Prostate gland (tissue), 2 donors: ENCODE data around the gene IKZF1. TPM values are rescaled to one million over a fixed set of nuclear protein-coding genes. Genes with fewer than 3 reads are reported as not detected.

Experiments used
- DNase-seq: peaks from one replicate; pipeline ENCODE4 v3.0.0-alpha.2; 2019; ENCODE audit warnings: low spot score
- H3K27ac ChIP-seq, 2 donors: fragments of 200-600 bp; sonication (generic); 2 replicates each; pipeline ENCODE4 v1.5.1; 2017 to 2019
- H3K27me3 ChIP-seq: fragments of 200-600 bp; sonication (generic); replicated peaks from 2 replicates; pipeline ENCODE4 v1.5.1; 2019; ENCODE audit not compliant: insufficient read depth
- H3K36me3 ChIP-seq, 2 donors: fragments of 200-600 bp; sonication (generic); 1 replicate in 1 of 2; 2 replicates in 1 of 2; pipeline versions ENCODE4 v1.5.1 to v1.8.1; 2017 to 2019
- H3K4me1 ChIP-seq: fragments of 200-600 bp; sonication (generic); replicated peaks from 2 replicates; pipeline ENCODE4 v1.5.1; 2019
- H3K4me3 ChIP-seq, 2 donors: fragments of 200-600 bp; sonication (generic); 2 replicates each; pipeline ENCODE4 v1.5.1; 2017 to 2019
- H3K9me3 ChIP-seq: fragments of 200-600 bp; sonication (generic); 2 replicates; pipeline ENCODE4 v1.5.1; 2017
- CTCF ChIP-seq, 4 experiments: fragments of 200-600 bp in 2 of 4; fragments of 450-650 bp in 2 of 4; sonication (generic) in 2 of 4; IDR thresholded peaks; 1 replicate in 3 of 4; 2 replicates in 1 of 4; pipeline ENCODE4 v1.5.1; 2016 to 2019; ENCODE audit warnings: antibody characterized with exemption in 4 of 4, mild to moderate bottlenecking in 2 of 4, moderate library complexity in 2 of 4
- POLR2A ChIP-seq: fragments of 450-650 bp; IDR thresholded peaks from one replicate; pipeline ENCODE4 v1.6.1; 2016; ENCODE audit warnings: antibody characterized with exemption, mild to moderate bottlenecking
- POLR2AphosphoS5 ChIP-seq: sonication (generic); formaldehyde crosslinking; IDR thresholded peaks from one replicate; pipeline ENCODE4 v1.6.1; 2017; ENCODE audit warnings: antibody characterized with exemption
- WGBS: methylation state at CpG from one replicate; pipeline ENCODE4 v1.1.5; 2018; 5-methylcytosine and 5-hydroxymethylcytosine counted together
- intact Hi-C: fragments of 100-400 bp; cut with DNase I; formaldehyde crosslinking; loops from one replicate; pipeline ENCODE4 v1.14.2; 2022
- total RNA-seq, 2 donors: library from RNA; depleted of rRNA; stranded (reverse); fragments of >200 nt; gene quantifications; one replicate each; pipeline ENCODE4 v1.1.0, GENCODE V29; 2016

The IKZF1 gene
- total RNA-seq, 2 donors from 2014 or later, result 2.7 to 7.7 TPM

DNA sequence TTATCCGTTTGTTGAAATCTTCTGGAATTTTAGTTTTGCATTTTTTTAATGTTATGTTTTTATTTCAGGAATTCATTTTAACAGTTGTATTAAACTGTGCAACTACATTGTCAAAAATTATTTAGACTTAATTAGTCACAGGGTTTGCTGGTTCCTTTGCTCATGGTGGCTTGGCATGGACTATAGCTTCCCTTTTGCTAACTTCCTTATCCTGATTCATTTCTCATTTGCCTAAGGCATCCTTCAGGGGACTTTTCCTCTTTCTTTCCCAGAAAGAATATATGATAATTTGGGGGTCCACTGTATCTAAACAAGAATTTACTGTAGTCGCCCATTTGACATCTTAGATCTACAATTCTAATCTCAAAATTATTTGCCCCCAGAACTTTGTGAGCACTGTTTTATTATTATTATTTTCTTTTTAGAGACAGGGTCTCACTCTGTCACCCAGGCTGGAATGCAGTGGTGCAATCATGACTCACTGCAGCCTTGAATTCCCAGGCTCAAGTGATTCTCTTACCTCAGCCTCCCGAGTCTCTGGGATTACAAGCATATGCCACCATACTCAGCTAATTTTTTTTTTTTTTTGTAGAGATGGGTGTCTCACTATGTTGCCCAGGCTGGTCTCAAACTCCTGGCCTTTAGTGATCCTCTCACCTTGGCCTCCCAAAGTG is 131.8 kb downstream of the IKZF1 start:
- no peak overlapping the region for H3K27ac ChIP-seq
- H3K9me3 ChIP-seq, result no peaks in the 10 kb centered on the region
- DNase-seq, result no peak
- no peaks in the 10 kb centered on the region for H3K4me1 ChIP-seq
- WGBS, result 90% methylated on average over 3 of the region's 3 CpGs
- TF ChIP-seq POLR2A (no peak), POLR2AphosphoS5 (no peak), CTCF (IDR thresholded peaks at IDR 0.05) (no peak)
- intact Hi-C loops, result no loop called here
- H3K27me3 ChIP-seq, result no peaks in the 10 kb centered on the region
- H3K36me3 ChIP-seq, result no peaks in the 10 kb centered on the region
- H3K4me3 ChIP-seq, result no peak overlapping the region

GRCh38 chr7:50446542-50446960 is 142.0 kb downstream of the IKZF1 start:
- Histone ChIP-seq H3K9me3 (no peaks in the 10 kb centered on the region), H3K27ac (no peak overlapping the region), H3K36me3 (peaks cover 0 to 4% of the 10 kb centered on the region in 2 donors), H3K27me3 (no peaks in the 10 kb centered on the region), H3K4me3 (no peak overlapping the region), H3K4me1 (no peaks in the 10 kb centered on the region)
- TF ChIP-seq POLR2A (no peak), POLR2AphosphoS5 (no peak), CTCF (IDR thresholded peaks at IDR 0.05) (no peak)
- DNase-seq, result no peak
- WGBS, result 41% methylated on average over 4 of the region's 4 CpGs
- intact Hi-C loops, result no loop called here

DNA sequence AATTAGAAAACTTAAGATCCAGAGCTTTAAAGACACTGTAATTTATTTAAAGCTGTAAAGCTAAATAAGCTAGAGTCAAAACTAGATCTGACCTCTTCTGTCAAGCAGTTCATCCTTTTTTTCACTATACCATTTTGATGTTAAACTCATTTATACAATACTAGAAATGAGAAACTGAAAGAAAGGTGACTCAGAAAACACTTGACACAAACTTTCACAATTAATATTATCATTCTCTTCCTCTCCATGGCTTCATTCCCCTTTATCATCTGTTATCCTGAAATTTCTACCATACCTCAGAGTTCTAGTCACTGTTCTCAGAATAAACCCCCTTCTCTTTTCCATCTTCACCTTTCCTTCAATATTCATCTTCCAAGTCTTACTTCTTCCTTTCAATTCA is 144.3 kb downstream of the IKZF1 start:
- TF ChIP-seq POLR2A (no peak), POLR2AphosphoS5 (no peak), CTCF (IDR thresholded peaks at IDR 0.05) (no peak)
- Histone ChIP-seq H3K36me3 (peaks cover 0 to 4% of the 10 kb centered on the region in 2 donors), H3K27ac (no peak overlapping the region), H3K4me3 (no peak overlapping the region), H3K27me3 (no peaks in the 10 kb centered on the region), H3K9me3 (no peaks in the 10 kb centered on the region), H3K4me1 (no peaks in the 10 kb centered on the region)
- intact Hi-C loops, result no loop called here
- DNase-seq, result no peak

- no peaks in the 10 kb centered on the region for H3K9me3 ChIP-seq
- TF ChIP-seq POLR2A (no peak), CTCF (IDR thresholded peaks at IDR 0.05) (no peak), POLR2AphosphoS5 (no peak)
- H3K27me3 ChIP-seq, result no peaks in the 10 kb centered on the region
- 8% methylated on average over 5 of the region's 5 CpGs for WGBS
- no peaks in the 10 kb centered on the region for H3K4me1 ChIP-seq
- peak overlapping the region; percentile 61 to 76 for H3K4me3 ChIP-seq
- intact Hi-C loops, result no loop called here
- peaks cover 0 to 4% of the 10 kb centered on the region in 2 donors for H3K36me3 ChIP-seq
- no peak for DNase-seq
- peak overlapping the region; percentile 66 to 74 for H3K27ac ChIP-seq
These were observed 145.0 kb downstream of the IKZF1 start for GRCh38 chr7:50449501-50449880.

DNA sequence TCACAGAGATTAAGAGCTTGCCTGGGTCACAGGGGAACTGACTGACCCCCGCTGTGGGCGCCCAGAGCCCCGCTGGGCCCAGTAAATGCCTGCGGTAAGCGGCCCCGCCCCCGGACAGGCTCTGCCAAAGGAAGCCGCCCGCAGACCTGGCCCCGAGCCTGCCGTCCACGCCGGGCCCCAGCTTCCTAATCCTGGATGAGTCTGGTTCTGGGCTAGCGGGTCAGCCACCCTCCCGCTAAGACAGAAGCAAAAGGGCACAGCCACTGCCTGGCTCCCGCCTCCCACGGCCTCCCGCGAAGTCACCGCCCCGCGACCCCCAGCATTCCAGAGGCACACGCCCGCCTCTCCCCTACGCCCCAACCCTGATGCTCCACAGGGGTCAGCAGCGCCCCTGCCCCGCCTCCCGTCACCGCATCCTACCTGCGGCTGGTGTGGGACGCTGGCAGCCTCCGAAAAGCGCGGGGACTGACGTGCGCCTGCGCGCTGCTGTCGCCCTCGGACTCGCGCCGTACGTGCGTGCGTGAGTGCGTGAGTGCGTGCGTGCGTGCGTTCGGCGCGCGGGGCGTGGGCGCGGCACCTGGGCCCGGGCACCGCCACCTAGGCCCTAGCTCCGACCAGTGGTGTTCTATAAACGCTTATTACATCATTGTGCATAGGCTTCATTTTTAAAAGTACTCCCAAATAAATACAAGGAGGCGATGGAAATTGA is 145.5 kb downstream of the IKZF1 start, which contains the start of gene FIGNL1:
Gene FIGNL1, minus strand, starts transcription at position 470 of the 709 bp plus-strand sequence. CDS start 3,063 bp downstream, outside the sequence.
- peak; percentile 44 for DNase-seq
- peak within 1 kb of the TSS; percentile 61 to 76 for H3K4me3 ChIP-seq
- no peaks in the 10 kb centered on the region for H3K27me3 ChIP-seq
- WGBS, result under 1% methylated on average over 49 of the region's 63 CpGs
- intact Hi-C loops, result no loop called here
- TF ChIP-seq CTCF (IDR thresholded peaks at IDR 0.05), result peak in 1 of 4 experiments; percentile 15
- TF ChIP-seq POLR2A, result no peak
- TF ChIP-seq POLR2AphosphoS5, result peak; percentile 32
- H3K36me3 ChIP-seq, result peaks cover 0 to 4% of the 10 kb centered on the region in 2 donors
- H3K4me1 ChIP-seq, result no peaks in the 10 kb centered on the region
- H3K9me3 ChIP-seq, result no peaks in the 10 kb centered on the region
- H3K27ac ChIP-seq, result peak within 1 kb of the TSS; percentile 66 to 74
